HG03139 (cell line): ENCODE measurements around the gene C2CD2L.
"Not testable (repeated sequence)": the region's sequence is repeated elsewhere in the genome, so short reads cannot be mapped to it uniquely, and the experiment has no call there.

ENCODE experiments used
- ATAC-seq: cut with Tn5 transposase; IDR thresholded peaks from one replicate; pipeline ENCODE4 v1.9.1; 2021; ENCODE audit not compliant: unreplicated experiment

The C2CD2L gene

DNA sequence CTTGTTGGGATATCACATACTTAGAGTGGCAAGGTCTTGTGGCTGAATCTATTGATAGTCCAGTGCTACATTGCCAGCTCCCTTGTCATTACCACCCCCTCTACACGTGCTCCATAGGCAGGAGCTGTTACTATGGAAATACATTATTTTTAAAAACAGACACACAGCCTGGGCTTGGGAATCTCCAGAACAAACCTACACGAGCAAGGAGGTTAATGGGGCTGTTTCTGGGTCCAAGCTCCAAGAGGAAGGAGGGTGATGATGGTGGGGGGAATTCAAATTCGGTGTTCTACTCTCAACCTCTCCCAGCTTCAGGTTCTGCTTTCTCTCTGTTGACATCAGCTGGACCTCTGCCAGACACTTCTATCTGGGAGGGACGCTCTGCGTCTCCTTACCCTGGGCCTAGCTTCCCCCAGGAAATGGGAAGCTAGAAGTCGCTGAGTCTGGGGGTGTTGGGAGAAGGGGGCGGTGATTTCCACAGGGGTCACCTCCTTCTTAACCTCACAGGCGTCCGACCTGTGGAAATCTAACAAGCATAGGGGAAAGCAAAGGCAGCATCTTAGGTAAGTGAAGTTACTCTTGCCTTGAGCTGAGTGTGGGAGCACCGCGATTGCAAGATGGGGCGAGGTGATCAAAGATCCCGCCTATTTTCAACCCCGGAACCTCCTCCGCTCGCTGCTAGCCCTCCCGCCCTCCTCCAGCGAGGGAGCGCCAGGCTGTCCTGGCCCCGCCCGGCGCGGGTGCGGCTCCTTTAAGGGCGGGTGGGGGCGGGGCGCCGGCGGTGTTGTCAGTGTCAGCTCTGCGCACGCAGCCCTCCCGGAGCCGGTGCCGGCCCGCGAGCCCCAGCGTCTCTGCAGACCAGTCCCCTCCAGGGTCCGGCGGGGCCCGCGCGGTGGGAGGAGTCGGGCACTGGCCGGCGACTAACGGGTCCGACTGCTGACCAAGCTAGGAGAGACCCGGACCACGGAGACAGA, at the start of gene C2CD2L:
TSS of gene C2CD2L (plus strand) at position 781 of the 974 bp plus-strand sequence. CDS start 398 bp downstream, outside the sequence.
- peak; percentile 71 for ATAC-seq

DNA sequence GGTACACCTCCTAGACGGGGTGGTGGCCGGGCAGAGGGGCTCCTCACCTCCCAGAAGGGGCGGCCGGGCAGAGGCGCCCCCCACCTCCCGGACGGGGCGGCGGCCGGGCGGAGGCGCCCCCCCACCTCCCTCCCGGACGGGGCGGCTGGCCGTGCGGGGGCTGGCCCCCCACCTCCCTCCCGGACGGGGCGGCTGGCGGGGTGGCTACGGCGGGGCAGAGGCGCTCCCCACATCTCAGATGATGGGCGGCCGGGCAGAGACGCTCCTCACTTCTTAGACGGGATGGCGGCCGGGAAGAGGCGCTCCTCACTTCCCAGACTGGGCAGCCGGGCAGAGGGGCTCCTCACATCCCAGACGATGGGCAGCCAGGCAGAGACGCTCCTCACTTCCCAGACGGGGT, 48.0 kb upstream of the C2CD2L start:
- not testable (repeated sequence) for ATAC-seq

DNA sequence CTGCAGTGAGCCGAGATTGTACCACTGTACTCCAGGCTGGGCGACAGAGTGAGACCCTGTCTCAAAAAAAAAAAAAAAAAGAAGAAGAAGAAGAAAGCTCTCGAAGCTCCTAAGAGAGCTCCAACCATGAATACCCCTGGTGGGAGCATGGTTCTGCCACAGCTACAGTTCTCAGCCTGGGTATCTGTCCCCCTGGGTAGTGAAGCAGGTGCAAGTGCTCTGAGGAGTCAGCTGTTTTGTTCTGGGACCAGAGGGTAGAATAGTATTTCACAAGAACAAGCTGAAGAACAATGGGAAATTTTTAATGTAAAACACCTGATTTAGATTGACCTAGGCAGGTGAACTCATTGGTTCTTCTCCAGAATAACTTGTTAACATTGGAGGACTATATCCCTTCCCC, 45.9 kb upstream of the C2CD2L start:
- no peak for ATAC-seq

- ATAC-seq, result no peak
Observed at GRCh38 chr11:119062779-119063178, 44.4 kb upstream of the C2CD2L start.

GRCh38 chr11:119065369-119065768, 41.8 kb upstream of the C2CD2L start:
- ATAC-seq, result no peak

DNA sequence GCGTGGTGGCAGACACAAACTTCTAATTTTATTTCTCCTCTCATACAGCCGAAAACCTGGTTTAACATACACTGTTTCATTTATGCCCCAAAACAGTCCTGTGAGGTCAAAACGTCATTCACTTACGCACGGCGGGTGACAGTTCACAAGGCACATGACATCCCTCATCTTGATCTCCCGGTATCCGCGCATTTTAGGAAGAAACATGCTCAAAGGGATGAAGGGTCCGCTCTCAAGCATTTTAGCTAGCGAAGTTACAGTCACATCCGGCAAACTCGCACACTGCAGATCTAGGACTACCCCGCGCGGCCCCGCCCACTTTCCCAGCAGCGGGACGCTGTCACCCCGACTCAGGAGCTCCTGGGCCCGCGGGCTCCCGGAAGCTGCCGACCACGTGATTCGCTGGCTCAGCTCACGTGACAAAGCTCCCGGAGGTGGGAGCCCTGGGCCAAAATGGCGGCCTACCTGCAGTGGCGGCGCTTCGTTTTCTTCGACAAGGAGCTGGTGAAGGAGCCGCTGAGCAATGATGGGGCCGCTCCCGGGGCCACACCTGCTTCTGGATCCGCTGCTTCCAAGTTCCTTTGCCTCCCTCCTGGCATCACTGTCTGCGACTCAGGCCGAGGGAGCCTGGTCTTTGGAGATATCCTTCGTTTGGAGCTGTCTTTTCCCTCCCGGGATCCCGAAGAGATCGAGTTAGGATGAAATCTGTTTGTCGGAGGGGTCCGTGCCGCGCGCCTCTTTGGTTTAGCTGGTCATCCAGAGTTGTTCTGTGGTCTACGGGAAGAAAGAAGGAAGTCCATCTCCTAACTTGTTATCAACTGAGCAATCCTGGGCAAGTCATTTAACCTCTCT, 39.5 kb upstream of the C2CD2L start, which contains the start of gene VPS11:
TSS of gene VPS11 (plus strand) at position 448 of the 852 bp plus-strand sequence. CDS start at position 454, 6 bp downstream.
- ATAC-seq, result peak; percentile 87

DNA sequence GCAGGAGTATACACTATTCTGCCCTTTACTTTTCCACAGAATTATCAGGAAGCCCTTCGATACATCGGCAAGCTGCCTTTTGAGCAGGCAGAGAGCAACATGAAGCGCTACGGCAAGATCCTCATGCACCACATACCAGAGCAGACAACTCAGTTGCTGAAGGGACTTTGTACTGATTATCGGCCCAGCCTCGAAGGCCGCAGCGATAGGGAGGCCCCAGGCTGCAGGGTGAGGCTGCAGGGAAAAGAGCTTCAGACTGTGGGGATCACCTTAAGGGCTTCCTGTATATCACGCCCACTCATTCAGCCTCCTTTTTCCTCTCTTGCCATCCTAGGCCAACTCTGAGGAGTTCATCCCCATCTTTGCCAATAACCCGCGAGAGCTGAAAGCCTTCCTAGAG, 29.3 kb upstream of the C2CD2L start:
- ATAC-seq, result no peak

GRCh38 chr11:119078675-119079420, 28.3 kb upstream of the C2CD2L start:
- ATAC-seq, result no peak

DNA sequence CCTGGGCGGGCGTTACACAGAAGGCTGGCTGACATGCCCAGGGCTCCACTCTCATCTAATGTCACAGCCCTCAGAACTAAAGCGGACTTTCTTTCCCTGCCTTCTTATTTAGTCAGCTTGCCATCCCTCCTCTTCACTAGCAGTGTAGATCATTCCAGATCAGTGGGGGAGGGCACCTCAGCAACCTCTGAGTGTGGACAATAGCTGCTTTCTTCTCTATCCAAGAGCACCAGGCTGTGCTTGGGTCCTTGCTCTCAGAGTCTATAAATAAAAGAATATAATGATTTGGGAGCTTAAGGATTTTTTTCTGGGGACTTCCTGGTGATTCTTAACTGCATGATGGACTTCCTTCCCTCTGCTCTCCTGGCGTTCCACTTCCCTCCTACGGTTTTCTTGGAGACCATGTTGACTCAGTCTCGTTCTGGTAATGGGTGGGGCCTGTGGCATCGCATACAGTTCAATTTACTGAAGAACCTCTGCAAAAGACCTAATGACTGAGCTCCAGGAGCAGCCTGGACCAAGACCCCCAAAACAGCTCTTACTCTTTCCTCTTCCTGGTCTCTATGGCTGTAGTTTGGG, 25.4 kb upstream of the C2CD2L start:
- ATAC-seq, result no peak

GRCh38 chr11:119084663-119085436, 22.3 kb upstream of the C2CD2L start, which contains the start of gene HMBS:
TSS of gene HMBS (plus strand) at chr11:119084881. CDS start at chr11:119085034, 153 bp downstream.
- ATAC-seq, result peak; percentile 74

DNA sequence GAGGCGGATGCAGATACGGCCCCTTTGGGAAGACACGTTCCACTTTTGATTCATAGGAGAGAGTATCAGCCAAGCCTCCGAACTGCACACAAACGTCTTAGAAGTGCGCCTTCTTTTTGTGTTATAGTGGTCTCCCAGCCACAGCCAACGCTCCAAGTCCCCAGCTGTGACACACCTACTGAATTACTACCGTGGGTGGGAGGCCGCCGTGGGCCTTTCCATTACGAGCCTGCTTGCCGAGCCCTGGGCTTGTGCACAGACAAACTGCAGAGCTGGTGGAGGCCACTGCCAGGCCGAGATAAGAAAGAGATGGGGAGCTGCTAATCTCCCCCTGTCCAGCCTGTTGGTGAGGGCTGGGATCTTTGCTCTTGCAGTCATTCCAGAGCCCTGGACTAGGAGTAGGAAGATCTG, 21.7 kb upstream of the C2CD2L start:
- ATAC-seq, result peak; percentile 16

DNA sequence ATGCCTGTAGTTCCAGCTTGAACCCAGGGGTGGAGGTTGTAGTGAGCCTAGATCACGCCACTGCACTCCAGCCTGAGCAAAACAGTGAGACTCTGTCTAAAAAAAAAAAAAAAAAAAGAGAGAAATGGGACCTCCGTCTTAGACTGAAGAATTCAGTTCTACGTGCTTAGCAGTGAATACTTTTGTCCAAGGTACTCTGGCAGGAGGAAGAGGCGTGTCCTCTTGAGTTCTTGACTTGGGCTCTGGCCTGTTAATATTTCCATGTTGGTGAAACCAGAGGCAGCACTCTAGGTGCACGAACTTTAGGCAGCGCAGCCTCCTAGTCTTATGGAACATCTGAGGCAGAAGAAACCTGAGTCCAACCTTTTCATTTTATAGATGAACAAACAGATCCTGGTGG, 20.0 kb upstream of the C2CD2L start:
- no peak for ATAC-seq

GRCh38 chr11:119087747-119088241, 19.4 kb upstream of the C2CD2L start:
- no peak for ATAC-seq

GRCh38 chr11:119088406-119088805, 18.7 kb upstream of the C2CD2L start:
- no peak for ATAC-seq

GRCh38 chr11:119089319-119089718, 17.8 kb upstream of the C2CD2L start:
- no peak for ATAC-seq

- no peak for ATAC-seq
Observed at GRCh38 chr11:119091178-119091577, 16.0 kb upstream of the C2CD2L start.

- ATAC-seq, result no peak
Observed at GRCh38 chr11:119091966-119092879, 14.9 kb upstream of the C2CD2L start.
